GM23338 (cell line): ENCODE data around the gene SLC2A6.

ENCODE experiments used
- CREB1 ChIP-seq: fragments of 250-450 bp; sonication (Bioruptor Pico); IDR thresholded peaks from 2 replicates; pipeline ENCODE4 v1.5.0; 2020; ENCODE audit warnings: low read depth, mild to moderate bottlenecking, moderate library complexity
- EZH2 ChIP-seq: fragments of 200-600 bp; sonication (generic); IDR thresholded peaks from one replicate; pipeline ENCODE4 v1.8.0; 2017; ENCODE audit warnings: antibody characterized with exemption, mild to moderate bottlenecking, low read depth; ENCODE audit not compliant: unreplicated experiment
- EZH2phosphoT487 ChIP-seq: fragments of 200-600 bp; sonication (generic); IDR thresholded peaks from one replicate; pipeline ENCODE4 v1.8.1; 2018; ENCODE audit warnings: antibody characterized with exemption; ENCODE audit not compliant: unreplicated experiment
- NANOG ChIP-seq: IDR thresholded peaks from 2 replicates; pipeline ENCODE4 v1.6.1; 2016; ENCODE audit warnings: antibody characterized with exemption, borderline replicate concordance
- POLR2AphosphoS5 ChIP-seq: IDR thresholded peaks from 2 replicates; pipeline ENCODE4 v1.6.1; 2016; ENCODE audit warnings: antibody characterized with exemption, low read depth
- TF ChIP-seq, protein P1 (sequence below), 2 experiments: fragments of 200-600 bp in 1 of 2; sonication (generic) in 1 of 2; conservative IDR thresholded peaks; 2 replicates each; pipeline versions ENCODE4 v1.5.1 to v1.6.1; 2016 to 2017; ENCODE audit warnings: antibody characterized with exemption in 2 of 2, low read depth in 2 of 2, mild to moderate bottlenecking in 2 of 2, moderate library complexity in 1 of 2
- TF ChIP-seq, protein P2 (sequence below): IDR thresholded peaks from 2 replicates; pipeline ENCODE4 v1.6.1; 2016; ENCODE audit warnings: antibody characterized with exemption
- TF ChIP-seq, protein P3 (sequence below): IDR thresholded peaks from one replicate; pipeline ENCODE4 v1.6.1; 2018; ENCODE audit warnings: antibody characterized with exemption; ENCODE audit not compliant: unreplicated experiment

DNA sequence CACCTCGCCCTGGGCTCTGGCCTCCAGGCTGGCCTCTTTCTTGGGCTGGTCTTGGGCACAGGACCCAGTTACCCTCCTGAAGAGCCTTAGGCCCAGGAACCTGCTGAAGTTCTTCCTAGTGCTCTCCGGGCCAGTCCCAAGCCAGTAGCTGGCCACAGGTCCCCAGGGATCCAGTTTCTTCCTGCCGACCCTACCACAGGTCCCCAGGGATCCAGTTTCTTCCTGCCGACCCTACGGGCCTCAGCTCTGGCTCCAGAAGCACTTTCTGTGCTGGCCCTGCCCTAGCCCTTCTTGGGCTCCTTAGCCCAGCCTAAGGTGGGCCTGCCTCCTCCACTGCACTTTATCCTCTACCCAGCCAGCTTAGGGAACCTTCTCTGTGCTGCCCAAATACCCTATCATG is 37.3 kb downstream of the SLC2A6 start:
- TF ChIP-seq EZH2phosphoT487 (no peak), NANOG (no peak), EZH2 (no peak), POLR2AphosphoS5 (no peak), CREB1 (CRISPR knock-in tag) (no peak)
- TF ChIP-seq, protein P1, sequence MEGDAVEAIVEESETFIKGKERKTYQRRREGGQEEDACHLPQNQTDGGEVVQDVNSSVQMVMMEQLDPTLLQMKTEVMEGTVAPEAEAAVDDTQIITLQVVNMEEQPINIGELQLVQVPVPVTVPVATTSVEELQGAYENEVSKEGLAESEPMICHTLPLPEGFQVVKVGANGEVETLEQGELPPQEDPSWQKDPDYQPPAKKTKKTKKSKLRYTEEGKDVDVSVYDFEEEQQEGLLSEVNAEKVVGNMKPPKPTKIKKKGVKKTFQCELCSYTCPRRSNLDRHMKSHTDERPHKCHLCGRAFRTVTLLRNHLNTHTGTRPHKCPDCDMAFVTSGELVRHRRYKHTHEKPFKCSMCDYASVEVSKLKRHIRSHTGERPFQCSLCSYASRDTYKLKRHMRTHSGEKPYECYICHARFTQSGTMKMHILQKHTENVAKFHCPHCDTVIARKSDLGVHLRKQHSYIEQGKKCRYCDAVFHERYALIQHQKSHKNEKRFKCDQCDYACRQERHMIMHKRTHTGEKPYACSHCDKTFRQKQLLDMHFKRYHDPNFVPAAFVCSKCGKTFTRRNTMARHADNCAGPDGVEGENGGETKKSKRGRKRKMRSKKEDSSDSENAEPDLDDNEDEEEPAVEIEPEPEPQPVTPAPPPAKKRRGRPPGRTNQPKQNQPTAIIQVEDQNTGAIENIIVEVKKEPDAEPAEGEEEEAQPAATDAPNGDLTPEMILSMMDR (conservative IDR thresholded peaks at IDR 0.05; ENCODE audit: low read depth in 2 of 2), result no peak
- TF ChIP-seq, protein P2, sequence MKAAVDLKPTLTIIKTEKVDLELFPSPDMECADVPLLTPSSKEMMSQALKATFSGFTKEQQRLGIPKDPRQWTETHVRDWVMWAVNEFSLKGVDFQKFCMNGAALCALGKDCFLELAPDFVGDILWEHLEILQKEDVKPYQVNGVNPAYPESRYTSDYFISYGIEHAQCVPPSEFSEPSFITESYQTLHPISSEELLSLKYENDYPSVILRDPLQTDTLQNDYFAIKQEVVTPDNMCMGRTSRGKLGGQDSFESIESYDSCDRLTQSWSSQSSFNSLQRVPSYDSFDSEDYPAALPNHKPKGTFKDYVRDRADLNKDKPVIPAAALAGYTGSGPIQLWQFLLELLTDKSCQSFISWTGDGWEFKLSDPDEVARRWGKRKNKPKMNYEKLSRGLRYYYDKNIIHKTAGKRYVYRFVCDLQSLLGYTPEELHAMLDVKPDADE, result no peak
- TF ChIP-seq, protein P3, sequence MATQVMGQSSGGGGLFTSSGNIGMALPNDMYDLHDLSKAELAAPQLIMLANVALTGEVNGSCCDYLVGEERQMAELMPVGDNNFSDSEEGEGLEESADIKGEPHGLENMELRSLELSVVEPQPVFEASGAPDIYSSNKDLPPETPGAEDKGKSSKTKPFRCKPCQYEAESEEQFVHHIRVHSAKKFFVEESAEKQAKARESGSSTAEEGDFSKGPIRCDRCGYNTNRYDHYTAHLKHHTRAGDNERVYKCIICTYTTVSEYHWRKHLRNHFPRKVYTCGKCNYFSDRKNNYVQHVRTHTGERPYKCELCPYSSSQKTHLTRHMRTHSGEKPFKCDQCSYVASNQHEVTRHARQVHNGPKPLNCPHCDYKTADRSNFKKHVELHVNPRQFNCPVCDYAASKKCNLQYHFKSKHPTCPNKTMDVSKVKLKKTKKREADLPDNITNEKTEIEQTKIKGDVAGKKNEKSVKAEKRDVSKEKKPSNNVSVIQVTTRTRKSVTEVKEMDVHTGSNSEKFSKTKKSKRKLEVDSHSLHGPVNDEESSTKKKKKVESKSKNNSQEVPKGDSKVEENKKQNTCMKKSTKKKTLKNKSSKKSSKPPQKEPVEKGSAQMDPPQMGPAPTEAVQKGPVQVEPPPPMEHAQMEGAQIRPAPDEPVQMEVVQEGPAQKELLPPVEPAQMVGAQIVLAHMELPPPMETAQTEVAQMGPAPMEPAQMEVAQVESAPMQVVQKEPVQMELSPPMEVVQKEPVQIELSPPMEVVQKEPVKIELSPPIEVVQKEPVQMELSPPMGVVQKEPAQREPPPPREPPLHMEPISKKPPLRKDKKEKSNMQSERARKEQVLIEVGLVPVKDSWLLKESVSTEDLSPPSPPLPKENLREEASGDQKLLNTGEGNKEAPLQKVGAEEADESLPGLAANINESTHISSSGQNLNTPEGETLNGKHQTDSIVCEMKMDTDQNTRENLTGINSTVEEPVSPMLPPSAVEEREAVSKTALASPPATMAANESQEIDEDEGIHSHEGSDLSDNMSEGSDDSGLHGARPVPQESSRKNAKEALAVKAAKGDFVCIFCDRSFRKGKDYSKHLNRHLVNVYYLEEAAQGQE, result no peak
